ENCODE data around the gene PDCD11. TPM values are rescaled to one million over a fixed set of nuclear protein-coding genes. Genes with fewer than 3 reads are reported as not detected.
A peak's percentile ranks its signal among the peaks of the same experiment; 100 is the strongest.

PDCD11 gene
- polyA plus RNA-seq, 1 donor: 23.8 TPM

DNA sequence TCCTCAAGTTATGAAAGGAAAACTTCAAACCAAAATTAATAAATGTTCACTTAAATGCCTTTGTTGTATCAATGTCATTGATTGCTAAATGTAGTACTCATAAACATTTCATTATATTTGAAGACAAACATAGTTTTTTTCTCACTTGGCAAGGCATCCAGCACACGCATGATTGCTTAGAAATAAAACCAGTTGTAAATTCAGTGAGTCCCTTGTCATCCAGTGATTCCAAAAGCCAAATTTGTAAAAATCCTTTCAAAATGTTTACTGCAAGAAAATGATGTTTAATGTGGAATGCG is 90.9 kb downstream of the PDCD11 start:
- Histone ChIP-seq H3K4me1 (ENCODE audit: control insufficient read depth, insufficient read depth, low read length) (peaks cover 15% of the 10 kb centered on the region), H3K27ac (ENCODE audit: low read length) (no peak overlapping the region), H3K4me3 (ENCODE audit: low read length) (no peak overlapping the region), H3K9me3 (ENCODE audit: control insufficient read depth, low read depth, low read length) (no peaks in the 10 kb centered on the region), H3K27me3 (ENCODE audit: control insufficient read depth, insufficient read depth, low read length) (no peaks in the 10 kb centered on the region), H3K36me3 (ENCODE audit: control insufficient read depth, insufficient read depth, low read length) (no peaks in the 10 kb centered on the region)
- no peak for DNase-seq
- no CpG with 5 or more reads among the region's 2 CpGs for WGBS (ENCODE audit: insufficient coverage, low lambda C conversion rate)

DNA sequence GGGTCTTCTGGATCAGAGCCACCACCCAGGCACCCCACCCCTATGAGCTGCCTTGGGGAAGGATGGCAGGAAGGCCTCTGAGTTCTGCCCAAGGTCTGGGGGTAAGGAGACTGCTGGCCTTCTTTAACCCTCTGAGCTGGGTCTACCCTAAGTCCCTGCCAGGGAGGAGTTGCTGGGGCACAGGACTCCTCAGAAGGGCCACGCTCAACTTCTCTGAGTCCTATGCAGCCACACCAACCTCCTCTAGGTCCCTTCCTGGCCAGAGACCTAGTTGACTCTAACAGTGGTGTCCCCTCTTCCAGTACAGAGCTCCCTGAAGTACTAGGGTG is 94.5 kb downstream of the PDCD11 start:
- no peaks in the 10 kb centered on the region for H3K9me3 ChIP-seq (ENCODE audit: control insufficient read depth, low read depth, low read length)
- no CpG with 5 or more reads among the region's 1 CpG for WGBS (ENCODE audit: insufficient coverage, low lambda C conversion rate)
- H3K4me3 ChIP-seq (ENCODE audit: low read length): no peak overlapping the region
- H3K36me3 ChIP-seq (ENCODE audit: control insufficient read depth, insufficient read depth, low read length): no peaks in the 10 kb centered on the region
- H3K27me3 ChIP-seq (ENCODE audit: control insufficient read depth, insufficient read depth, low read length): peaks cover 14% of the 10 kb centered on the region
- peaks cover 29% of the 10 kb centered on the region for H3K4me1 ChIP-seq (ENCODE audit: control insufficient read depth, insufficient read depth, low read length)
- H3K27ac ChIP-seq (ENCODE audit: low read length): no peak overlapping the region
- DNase-seq: no peak

DNA sequence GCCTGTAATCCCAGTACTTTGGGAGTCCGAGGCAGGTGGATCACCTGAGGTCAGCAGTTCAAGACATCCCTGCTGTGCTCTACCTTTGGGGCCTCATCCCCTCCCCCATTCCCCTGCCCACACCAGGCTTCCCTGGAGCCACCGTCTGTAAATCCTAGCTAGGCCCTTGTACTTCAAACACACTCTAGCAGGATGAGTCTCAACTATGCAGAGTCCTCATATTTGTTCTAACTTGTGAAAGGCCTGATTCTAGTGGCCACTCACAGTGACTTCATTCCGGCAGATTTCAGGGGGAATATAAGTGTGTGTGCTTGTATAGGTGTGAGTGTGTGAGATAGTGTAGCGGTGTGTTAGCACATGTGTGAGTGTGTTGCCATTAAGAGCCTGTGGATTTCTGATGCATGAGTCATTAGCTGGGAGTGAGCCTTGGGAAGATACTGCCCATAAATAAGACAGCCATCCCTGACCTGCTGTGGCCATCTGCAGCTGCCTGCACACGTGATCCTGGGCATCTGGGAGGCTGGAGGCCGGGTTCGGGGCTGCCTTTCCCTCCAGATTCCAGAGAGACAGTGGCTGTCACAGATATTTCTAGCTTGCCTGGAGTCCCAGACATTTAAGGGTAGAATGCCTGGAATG is 95.4 kb downstream of the PDCD11 start:
- Histone ChIP-seq H3K9me3 (ENCODE audit: control insufficient read depth, low read depth, low read length) (no peaks in the 10 kb centered on the region), H3K27me3 (ENCODE audit: control insufficient read depth, insufficient read depth, low read length) (peaks cover 14% of the 10 kb centered on the region), H3K4me1 (ENCODE audit: control insufficient read depth, insufficient read depth, low read length) (peaks cover 28% of the 10 kb centered on the region), H3K36me3 (ENCODE audit: control insufficient read depth, insufficient read depth, low read length) (no peaks in the 10 kb centered on the region), H3K4me3 (ENCODE audit: low read length) (no peak overlapping the region), H3K27ac (ENCODE audit: low read length) (no peak overlapping the region)
- no CpG with 5 or more reads among the region's 7 CpGs for WGBS (ENCODE audit: insufficient coverage, low lambda C conversion rate)
- peak; percentile 86 to 87 for DNase-seq

DNA sequence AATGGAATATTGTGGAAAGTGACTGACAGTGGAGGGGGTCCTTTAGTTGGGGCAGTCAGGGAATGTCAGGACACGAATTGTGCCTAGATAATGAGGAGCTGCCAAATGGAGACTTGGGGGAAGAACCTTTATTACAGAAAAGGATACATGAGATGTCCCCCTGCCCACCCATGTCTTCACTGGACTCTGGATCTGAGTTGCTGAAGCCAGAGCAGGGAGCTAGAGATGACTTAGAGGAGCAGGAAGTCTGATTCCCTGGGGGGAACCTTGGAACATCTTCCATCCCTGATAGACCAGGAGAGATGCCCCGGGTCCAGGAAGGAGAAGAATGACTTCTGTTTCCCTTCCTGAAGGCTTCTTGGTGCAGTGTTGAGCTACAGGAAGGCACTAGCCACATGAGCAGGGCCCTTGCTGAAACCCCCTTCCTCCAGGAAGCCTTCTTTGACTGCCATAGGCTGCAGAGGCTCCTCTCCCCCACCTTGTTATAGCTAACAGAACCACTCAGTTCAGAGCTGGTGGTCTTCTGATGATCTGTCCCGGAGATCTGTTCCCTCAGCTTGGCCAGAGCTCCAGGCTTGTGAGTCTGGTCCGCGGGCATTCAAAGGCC is 96.3 kb downstream of the PDCD11 start:
- peaks cover 28% of the 10 kb centered on the region for H3K4me1 ChIP-seq (ENCODE audit: control insufficient read depth, insufficient read depth, low read length)
- peak overlapping the region; percentile 40 for H3K4me3 ChIP-seq (ENCODE audit: low read length)
- DNase-seq: no peak
- H3K36me3 ChIP-seq (ENCODE audit: control insufficient read depth, insufficient read depth, low read length): no peaks in the 10 kb centered on the region
- no CpG with 5 or more reads among the region's 5 CpGs for WGBS (ENCODE audit: insufficient coverage, low lambda C conversion rate)
- H3K27ac ChIP-seq (ENCODE audit: low read length): peak overlapping the region; percentile 10
- H3K9me3 ChIP-seq (ENCODE audit: control insufficient read depth, low read depth, low read length): no peaks in the 10 kb centered on the region
- H3K27me3 ChIP-seq (ENCODE audit: control insufficient read depth, insufficient read depth, low read length): peaks cover 16% of the 10 kb centered on the region

DNA sequence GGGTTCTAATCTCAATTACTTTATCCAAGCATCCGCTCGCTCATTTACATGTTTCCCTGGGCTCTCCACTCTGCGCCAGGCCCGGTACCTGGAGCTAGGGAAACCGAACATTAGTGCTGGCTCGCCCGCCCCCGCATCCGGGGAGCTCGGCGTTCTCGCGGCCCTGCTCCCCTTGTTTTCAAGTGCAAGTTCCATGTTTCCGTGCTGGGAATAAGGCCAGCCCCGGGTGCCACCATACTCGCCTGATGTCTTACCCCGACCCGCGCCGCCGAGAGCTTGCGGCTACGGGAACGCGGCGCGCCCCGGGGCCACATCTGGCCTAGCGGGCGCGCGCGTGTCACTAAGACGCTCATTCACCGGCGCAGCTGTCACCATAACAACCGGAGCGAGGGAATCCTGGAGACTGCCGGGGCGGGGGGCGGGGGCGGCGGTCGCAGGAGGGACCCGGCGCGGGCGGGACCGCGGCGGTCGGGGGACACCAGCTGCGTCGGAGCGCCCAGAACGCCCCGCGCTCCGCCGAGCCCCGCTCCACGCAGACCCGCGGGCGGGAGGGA is 97.0 kb downstream of the PDCD11 start, which contains the start of gene NEURL1:
Gene NEURL1 (plus strand): TSS at position 344 of the 554 bp plus-strand sequence. CDS start 683 bp downstream, outside the sequence.
- Histone ChIP-seq H3K36me3 (ENCODE audit: control insufficient read depth, insufficient read depth, low read length) (no peaks in the 10 kb centered on the region), H3K27me3 (ENCODE audit: control insufficient read depth, insufficient read depth, low read length) (peaks cover 16% of the 10 kb centered on the region), H3K4me1 (ENCODE audit: control insufficient read depth, insufficient read depth, low read length) (peaks cover 28% of the 10 kb centered on the region), H3K9me3 (ENCODE audit: control insufficient read depth, low read depth, low read length) (no peaks in the 10 kb centered on the region), H3K27ac (ENCODE audit: low read length) (peak within 1 kb of the TSS; percentile 20), H3K4me3 (ENCODE audit: low read length) (peak within 1 kb of the TSS; percentile 59)
- no CpG with 5 or more reads among the region's 65 CpGs for WGBS (ENCODE audit: insufficient coverage, low lambda C conversion rate)
- DNase-seq: peak in 1 of 2 donors; percentile 68

- peak in 1 of 2 donors; percentile 61 for DNase-seq
- peak overlapping the region; percentile 59 for H3K4me3 ChIP-seq (ENCODE audit: low read length)
Observed at GRCh38 chr10:103493916-103494877, 97.8 kb downstream of the PDCD11 start.

DNA sequence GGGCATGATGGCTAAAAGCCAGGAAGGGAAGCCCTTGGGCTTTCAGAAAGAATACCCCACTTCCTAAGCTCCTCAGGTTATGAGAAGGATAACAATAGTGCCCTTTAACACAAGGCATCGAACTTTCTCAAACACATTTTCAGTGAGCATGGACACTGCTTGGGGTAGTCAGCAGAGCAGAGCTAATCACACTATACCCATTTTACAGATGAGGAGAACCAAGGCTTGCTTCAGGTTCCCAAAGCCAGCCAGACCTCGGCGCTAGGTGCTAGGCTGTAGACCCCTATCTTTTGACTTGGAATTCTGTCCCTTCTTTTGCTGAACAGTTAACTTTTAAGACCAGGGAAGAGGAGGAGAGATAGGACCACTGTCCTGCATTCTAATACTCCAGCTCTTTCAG is 98.9 kb downstream of the PDCD11 start:
- WGBS (ENCODE audit: insufficient coverage, low lambda C conversion rate): no CpG with 5 or more reads among the region's 3 CpGs
- Histone ChIP-seq H3K36me3 (ENCODE audit: control insufficient read depth, insufficient read depth, low read length) (no peaks in the 10 kb centered on the region), H3K27ac (ENCODE audit: low read length) (no peak overlapping the region), H3K4me3 (ENCODE audit: low read length) (peak overlapping the region; percentile 59), H3K4me1 (ENCODE audit: control insufficient read depth, insufficient read depth, low read length) (peaks cover 36% of the 10 kb centered on the region), H3K9me3 (ENCODE audit: control insufficient read depth, low read depth, low read length) (no peaks in the 10 kb centered on the region), H3K27me3 (ENCODE audit: control insufficient read depth, insufficient read depth, low read length) (peaks cover 16% of the 10 kb centered on the region)
- no peak for DNase-seq

More at GRCh38 chr10:103493916-103494877, 97.8 kb downstream of the PDCD11 start:
- Histone ChIP-seq H3K36me3 (ENCODE audit: control insufficient read depth, insufficient read depth, low read length) (no peaks in the 10 kb centered on the region), H3K4me1 (ENCODE audit: control insufficient read depth, insufficient read depth, low read length) (peaks cover 28% of the 10 kb centered on the region), H3K27ac (ENCODE audit: low read length) (peak overlapping the region; percentile 20), H3K9me3 (ENCODE audit: control insufficient read depth, low read depth, low read length) (no peaks in the 10 kb centered on the region), H3K27me3 (ENCODE audit: control insufficient read depth, insufficient read depth, low read length) (peaks cover 16% of the 10 kb centered on the region)
- no CpG with 5 or more reads among the region's 92 CpGs for WGBS (ENCODE audit: insufficient coverage, low lambda C conversion rate)

Other genes starting within 250 kb of the PDCD11 start
- 63.9 TPM for gene NT5C2, start 203.4 kb upstream of the PDCD11 start, polyA plus RNA-seq
- 0.09 TPM for gene RPEL1, start 150.7 kb upstream of the PDCD11 start, polyA plus RNA-seq
- gene INA, start 119.5 kb upstream of the PDCD11 start, polyA plus RNA-seq: 16.9 TPM
- 7.9 TPM for gene PCGF6, start 45.5 kb upstream of the PDCD11 start, polyA plus RNA-seq
- gene TAF5, start 28.6 kb upstream of the PDCD11 start, polyA plus RNA-seq: 5.9 TPM
- 290 TPM for gene ATP5MK, start 151 bp upstream of the PDCD11 start, polyA plus RNA-seq
- 8.4 TPM for gene CALHM2, start 55.7 kb downstream of the PDCD11 start, polyA plus RNA-seq
- gene CALHM1, start 62.3 kb downstream of the PDCD11 start, polyA plus RNA-seq: 0.04 TPM
- gene CALHM3, start 82.6 kb downstream of the PDCD11 start, polyA plus RNA-seq: 0.13 TPM
- gene NEURL1, start 97.1 kb downstream of the PDCD11 start, polyA plus RNA-seq: 34.9 TPM